ENCODE results near the gene GJB5.
"Not testable (repeated sequence)": the region's sequence is repeated elsewhere in the genome, so short reads cannot be mapped to it uniquely, and the experiment has no call there.

- TF ChIP-seq, protein P1, sequence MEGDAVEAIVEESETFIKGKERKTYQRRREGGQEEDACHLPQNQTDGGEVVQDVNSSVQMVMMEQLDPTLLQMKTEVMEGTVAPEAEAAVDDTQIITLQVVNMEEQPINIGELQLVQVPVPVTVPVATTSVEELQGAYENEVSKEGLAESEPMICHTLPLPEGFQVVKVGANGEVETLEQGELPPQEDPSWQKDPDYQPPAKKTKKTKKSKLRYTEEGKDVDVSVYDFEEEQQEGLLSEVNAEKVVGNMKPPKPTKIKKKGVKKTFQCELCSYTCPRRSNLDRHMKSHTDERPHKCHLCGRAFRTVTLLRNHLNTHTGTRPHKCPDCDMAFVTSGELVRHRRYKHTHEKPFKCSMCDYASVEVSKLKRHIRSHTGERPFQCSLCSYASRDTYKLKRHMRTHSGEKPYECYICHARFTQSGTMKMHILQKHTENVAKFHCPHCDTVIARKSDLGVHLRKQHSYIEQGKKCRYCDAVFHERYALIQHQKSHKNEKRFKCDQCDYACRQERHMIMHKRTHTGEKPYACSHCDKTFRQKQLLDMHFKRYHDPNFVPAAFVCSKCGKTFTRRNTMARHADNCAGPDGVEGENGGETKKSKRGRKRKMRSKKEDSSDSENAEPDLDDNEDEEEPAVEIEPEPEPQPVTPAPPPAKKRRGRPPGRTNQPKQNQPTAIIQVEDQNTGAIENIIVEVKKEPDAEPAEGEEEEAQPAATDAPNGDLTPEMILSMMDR (IDR thresholded peaks at IDR 0.05), result not testable (repeated sequence)
- TF ChIP-seq POLR2AphosphoS5 (IDR thresholded peaks at IDR 0.05); POLR2A (IDR thresholded peaks at IDR 0.05; ENCODE audit: low read depth): not testable (repeated sequence)
These were observed 17.6 kb upstream of the GJB5 start for GRCh38 chr1:34737236-34737635.

Data from esophagus muscularis mucosa (tissue), 3 donors.